Erythroblast (primary cell): ENCODE data around the gene TFAP2D.

Source experiments
- GATA1 ChIP-seq: IDR thresholded peaks from 2 replicates; pipeline ENCODE4 v1.6.1; 2011; ENCODE audit warnings: low read depth, mild to moderate bottlenecking, control low read depth, low read length, moderate library complexity
- POLR2A ChIP-seq: IDR thresholded peaks from 2 replicates; pipeline ENCODE4 v1.6.1; 2011; ENCODE audit warnings: mild to moderate bottlenecking, low read length

DNA sequence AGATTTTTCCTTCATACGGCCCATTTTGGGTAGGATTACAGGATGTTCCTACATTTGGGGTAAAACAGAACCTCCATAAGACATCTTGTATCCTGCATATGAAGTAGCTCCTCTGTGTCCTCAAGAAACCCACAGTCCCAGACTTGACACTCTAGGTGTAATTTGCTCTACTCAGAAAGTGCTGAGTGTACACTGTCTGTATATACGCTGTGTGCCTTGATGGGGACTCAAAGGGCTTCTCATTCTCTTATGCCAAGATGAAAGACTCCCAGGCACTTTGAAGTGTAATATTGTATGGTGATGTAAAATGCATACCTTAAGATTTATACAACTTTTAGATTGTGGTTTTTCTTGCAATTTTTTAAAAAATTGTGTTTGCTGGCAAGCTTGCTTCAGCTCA is 5.2 kb downstream of the TFAP2D start:
- TF ChIP-seq POLR2A, result no peak
- TF ChIP-seq GATA1, result no peak
